Stromal cell of bone marrow (primary cell): ENCODE measurements around the gene HECTD2.
"Not testable (repeated sequence)": the region's sequence is repeated elsewhere in the genome, so short reads cannot be mapped to it uniquely, and the experiment has no call there.

Experiments
- DNase-seq: peaks from one replicate; pipeline ENCODE4 v3.0.0-alpha.2; 2012; ENCODE audit warnings: low read depth

HECTD2 gene

DNA sequence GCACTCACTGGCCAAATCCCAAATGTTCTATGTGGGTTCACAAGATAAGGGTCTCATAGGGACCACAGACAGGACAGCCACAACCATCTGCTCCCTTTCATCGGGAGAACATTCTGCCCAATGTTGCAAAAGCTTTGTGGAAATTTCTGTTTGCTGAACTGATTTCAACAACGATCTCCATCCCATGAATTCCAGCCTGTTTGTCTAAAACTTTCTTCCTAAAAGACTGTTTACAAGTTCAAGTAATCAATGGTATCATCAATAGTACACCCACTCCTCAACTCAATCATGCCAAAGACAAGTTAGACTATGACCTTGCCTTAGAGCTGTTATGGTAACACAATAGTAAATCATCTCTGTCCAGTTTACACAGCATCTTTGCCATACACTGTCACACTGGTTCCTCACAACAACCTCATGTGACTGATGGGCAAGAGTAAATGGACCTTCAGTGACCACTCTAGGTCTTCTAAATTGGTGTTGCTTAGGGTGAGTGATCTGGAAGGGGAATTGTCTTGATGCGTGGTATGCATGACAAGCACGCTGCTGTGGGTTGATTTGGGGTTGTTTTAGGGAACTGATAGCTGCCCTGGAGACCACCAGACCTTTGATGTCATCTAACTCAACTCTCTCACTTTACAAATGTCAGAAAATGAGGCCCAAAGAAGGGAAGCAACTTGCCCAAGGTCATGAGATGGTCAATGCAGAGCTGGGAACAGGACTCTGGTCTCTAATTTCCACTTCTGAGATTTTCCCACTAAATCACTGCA lies 127.7 kb downstream of the HECTD2 start:
- no peak for DNase-seq

DNA sequence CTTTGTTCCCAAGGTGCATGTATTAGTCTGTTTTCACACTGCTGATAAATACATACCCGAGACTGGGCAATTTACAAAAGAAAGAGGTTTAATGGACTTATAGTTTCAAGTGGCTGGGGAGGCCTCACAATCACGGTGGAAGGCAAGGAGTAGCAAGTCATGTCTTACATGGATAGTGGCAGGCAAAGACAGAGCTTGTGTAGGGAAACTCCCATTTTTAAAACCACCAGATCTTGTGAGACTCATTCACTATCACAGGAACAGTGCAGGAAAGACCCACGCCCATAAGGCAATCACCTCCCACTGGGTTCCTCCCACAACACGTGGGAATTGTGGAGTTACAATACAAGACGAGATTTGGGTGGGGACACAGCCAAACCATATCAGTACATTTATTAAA lies 129.8 kb downstream of the HECTD2 start:
- DNase-seq = no peak

DNA sequence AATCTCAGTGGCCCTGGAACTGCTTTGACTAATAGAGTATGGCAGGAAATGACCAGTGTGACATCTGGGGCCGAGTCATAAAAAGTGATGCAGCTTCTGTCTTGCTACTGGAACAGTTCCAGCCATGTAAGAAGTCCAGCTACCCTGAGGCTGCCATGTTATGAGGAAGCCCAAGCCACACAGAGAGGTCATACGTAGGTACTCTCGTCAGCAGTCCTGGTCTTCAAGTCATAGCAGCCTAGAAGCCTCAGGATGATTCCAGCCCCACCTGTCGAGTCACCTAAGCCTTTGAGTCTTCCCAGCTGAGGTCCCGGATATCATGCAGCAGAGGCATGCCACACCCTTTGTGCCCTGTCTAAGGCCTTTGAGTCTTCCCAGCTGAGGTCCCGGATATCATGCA lies 130.6 kb downstream of the HECTD2 start:
- DNase-seq = no peak

DNA sequence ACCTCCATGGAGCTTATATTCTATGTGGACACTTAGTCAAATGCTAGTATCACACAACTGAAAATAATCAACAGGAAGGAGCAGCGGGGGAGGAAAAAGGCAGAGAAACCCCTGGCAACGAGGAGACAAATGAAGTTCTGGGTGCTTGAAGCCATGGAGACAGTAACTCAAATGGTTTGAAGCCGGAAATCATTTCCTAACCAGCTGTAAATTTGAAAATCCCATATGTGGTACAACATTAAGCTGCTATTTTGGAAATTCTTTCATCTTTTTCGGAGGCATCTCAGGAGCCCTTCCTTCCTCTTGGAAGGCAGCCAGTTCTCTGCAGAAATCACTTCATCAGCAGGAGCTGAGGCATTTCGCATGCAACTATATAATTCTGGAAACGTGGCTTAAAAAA lies 131.3 kb downstream of the HECTD2 start:
- DNase-seq = no peak

DNA sequence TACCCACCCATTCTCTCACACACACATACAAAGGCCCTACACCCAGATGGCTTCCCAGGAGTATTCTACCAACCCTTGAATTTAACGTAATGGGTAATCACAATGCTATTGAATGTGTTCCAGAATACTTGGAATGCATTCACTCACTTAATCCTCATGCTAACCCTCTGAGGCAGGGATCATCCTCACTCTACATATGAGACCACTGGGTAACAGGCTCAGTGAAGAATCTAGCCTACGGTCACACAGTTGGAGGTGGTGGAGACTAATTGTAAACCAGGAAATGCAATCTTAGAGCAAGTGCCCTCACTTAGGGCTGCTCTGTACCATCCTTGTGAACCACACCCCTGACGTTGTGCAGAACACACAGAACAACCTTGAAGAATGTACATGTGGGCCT lies 135.2 kb downstream of the HECTD2 start:
- no peak for DNase-seq

DNA sequence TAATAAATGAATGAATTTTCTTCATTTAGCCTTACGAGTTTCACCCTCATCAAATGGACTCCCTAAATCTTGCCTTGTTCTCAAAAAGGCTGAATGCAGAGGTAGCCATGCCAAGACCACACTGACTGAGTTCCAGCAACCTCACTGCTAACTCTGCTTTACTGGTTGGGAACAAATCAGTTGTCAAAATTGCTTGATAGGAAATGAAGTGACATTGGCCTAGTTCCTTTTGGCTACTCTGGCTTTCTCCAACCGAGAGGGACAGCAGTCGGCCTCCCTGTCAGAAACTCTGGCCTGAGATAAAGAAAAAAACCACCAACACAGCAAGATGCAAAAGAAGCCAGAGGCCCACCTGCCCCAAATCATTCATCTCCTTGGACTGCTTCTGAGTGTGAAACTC lies 135.7 kb downstream of the HECTD2 start:
- no peak for DNase-seq

DNA sequence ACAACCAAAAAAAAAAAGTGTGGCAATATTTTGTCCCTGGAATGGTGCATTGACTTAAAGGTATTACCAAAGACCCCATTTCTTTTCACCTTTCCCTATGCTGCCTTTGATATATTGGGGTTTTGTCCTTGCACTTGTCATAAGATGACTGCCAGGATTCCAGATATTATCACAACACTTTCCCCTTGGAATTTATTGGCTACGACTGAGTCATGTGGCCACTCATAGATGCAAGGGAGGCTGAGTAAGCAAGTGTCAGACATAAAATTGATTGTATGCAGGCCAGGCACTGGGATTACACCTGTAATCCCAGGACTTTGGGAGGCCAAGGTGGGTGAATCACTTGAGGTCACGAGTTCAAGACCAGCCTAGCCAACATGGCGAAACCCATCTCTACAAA lies 139.1 kb downstream of the HECTD2 start:
- DNase-seq = no peak

DNA sequence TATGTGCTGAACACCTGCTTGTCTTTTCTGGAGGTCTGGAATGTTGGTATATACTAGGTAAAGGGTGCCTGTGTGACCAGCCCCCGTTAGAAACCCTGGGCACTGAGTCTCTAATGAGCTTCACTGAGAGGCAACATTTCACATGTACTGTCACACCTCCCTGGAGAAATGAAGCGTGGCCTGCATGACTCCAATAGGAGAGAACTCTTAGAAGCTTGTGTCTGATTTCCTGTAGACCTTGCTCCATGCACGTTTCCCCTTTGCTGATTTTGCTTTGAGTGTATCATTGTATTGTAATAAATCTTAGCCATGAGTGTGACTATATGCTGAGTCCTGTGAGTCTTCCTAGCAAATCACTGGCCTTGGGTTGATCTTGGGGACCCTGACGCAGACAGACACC lies 139.9 kb downstream of the HECTD2 start:
- DNase-seq = no peak

DNA sequence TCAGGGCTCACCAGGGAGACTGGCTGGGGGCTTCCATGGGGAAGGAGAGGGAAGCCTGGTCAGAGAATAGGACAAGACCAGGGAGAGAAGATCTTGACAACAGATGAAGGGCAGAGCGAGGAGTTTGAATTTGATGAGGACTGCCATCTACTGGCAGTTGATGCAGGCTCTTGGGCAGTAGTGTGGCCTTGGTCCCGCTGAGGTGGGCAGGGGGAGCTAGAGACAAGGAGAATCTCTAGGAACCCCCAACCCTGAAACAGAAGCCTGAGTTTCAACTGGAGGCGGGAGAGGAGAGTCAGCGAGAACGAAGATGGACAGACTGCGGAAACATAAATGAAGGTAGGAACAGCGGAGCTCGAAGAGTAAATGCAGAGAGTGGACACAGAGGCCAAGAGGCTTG lies 141.7 kb downstream of the HECTD2 start:
- DNase-seq = no peak

DNA sequence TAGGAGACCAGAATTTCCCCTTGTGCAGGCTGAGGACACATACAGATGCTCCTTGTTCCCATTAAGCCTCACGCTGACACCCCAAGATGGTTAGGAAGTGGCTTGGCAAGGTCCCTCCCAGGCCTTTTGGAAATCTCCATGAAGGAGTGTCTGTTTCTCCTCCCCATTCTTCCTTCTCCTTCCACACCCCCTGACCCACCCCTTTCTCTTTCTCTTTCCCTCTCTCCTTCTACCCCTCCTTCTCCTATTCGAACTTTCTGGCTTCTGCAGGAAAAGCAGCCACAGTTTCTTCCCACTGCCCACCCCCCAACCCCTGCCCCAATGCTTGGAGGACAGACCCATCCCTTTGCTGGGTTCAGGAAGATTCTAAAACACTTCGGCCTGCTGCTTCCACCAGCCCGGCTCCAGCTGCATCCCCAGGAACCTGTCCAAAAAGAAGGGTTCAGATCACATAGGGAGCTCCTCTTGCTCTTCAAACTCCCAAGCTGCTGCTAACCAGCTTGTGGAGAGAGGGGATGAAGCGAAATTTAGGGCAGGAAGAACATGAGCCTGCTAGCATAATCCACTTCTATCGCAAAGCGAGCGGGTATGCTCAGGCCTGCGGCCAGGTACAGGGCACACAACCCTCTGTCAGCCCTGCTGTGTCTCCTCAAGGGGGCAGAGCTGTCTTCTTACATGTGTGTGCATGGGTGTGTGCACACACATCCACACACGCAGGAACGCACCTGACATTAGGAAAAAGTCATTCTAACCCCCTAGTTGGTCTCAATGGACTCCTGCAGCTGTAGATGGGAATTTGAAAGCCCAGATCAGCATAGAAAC lies 142.3 kb downstream of the HECTD2 start:
- no peak for DNase-seq

DNA sequence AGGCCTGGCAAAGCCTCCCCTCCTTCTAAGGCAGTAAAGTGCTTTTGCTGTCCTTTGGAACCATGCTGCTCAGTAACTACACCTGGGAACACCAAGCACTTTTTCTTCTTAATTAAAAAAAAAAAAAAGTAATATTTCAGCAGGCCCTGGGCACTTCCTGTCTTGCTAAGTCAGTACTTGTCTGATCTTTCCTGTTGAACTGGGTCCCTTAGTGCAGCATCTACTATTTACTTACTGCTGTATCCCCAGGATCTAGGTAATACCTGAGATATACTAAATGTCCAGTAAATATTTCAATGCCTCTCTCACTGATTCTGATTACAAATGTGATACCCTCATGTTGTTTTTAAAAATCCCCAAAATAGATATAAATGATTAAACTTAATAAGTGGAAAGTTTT lies 145.3 kb downstream of the HECTD2 start:
- DNase-seq = no peak

DNA sequence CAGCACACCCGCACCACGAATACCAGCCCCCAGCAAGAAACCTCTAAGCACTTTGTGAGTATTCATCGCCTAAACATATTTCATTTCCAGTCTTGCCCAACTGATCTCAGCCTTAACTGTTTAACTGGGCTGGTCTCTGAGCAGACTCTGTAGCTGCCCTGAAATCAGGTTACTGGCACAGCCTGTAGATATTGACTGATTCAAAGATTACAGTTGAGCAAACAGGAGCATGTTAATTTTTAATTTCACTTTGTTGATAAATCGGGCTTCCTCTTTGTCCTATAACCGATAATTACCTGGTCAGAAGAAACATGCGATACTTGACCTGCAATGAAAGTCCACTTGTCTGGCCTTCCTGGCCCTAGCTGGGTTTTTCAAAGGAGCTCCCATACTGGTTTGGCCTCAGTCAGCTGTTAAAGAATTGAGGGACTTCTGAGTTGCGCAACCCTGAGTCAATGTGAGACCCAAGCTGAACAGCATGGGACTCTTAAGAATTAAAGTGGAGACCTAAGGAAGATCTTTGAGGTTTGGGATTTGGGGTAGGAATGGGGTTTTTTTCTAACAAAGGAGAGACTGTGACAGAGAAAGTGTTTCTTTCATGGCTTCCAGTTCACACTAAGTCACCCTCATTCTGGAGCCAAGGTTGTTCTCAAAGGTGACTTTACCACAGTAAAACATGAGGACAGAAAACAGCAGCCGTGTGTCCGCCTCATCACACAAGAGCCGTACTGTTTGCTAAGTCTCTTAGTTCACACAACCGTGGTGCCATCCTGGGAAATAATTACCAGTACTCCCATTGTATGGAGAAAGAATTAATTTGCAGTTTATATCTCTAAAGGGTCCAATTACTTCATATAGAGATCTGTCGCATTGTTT lies 146.8 kb downstream of the HECTD2 start:
- no peak for DNase-seq

DNA sequence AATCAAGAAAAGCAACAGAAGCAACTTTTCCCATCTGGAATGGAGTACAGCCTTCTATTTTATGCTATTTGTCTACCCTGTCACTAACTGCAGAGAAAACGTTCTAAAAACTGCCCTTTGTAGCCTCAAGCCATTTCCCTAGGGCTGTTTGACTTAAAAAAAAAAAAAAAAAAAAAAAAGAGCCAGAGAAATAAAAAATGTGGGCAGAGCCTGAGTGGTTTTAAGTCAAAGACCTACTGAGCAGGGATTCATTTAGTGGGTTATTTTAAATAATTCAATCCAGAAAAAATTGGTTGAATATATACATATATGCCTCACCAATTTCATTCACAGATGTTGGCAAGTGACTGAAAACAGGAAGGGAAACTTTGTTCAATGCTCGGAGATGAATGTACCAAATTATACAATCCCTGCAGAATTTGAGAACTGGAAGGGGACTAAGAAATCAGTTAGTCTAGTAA lies 147.5 kb downstream of the HECTD2 start:
- no peak for DNase-seq

DNA sequence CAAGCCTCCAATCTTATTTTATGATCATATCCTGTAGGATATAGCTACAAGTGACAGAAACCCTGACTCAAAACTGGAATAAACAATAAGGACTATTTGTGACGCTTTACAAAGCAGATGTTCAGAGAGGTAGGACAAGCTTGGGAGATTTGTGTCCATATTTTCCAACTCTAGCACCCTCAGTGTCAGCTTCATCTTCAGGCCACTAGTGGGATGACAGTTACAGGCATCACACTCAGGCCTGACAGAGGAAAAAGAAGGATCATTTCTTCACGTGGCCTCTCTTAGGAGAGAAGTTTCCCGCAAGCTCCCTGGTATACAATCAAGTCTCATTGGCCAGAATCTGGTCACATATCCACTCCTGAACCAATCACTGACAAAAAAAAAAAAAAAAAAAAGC lies 148.3 kb downstream of the HECTD2 start:
- DNase-seq = no peak

DNA sequence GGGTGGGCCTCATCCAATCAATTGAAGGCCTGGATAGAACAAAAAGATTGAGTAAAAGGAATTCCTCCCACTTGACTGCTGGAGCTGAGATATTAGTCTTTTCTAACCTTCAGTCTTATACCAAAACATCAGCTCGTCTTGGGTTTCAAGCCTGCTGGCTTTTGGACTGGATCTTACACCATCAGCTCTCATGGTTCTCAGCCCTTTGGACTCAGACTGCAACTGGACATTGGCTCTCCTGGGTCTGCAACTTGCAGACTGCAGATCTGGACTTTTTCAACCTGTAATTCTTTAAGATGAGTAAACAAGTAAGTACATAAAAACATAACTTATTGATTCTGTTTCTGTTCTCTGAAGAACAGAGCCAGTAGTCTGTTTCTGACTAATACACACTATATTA lies 149.0 kb downstream of the HECTD2 start:
- DNase-seq = no peak

DNA sequence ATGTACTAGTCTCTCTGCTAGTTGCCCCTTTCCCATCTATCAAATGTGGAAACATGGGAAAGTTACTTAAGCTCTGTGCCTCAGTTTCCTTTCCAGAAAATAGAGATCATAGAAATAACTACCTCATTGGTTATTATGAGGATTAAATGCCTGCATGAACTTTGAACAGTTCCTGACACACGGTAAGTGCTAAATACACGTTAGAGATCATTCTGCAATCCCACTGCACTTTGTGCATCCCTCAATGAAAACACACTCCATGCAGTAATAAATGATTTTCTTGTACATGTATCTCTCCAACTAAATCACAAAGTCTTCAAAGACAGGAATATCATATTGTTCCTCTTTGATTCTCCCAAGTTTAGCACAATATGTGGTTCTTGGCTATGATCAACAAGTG lies 149.6 kb downstream of the HECTD2 start:
- no peak for DNase-seq

DNA sequence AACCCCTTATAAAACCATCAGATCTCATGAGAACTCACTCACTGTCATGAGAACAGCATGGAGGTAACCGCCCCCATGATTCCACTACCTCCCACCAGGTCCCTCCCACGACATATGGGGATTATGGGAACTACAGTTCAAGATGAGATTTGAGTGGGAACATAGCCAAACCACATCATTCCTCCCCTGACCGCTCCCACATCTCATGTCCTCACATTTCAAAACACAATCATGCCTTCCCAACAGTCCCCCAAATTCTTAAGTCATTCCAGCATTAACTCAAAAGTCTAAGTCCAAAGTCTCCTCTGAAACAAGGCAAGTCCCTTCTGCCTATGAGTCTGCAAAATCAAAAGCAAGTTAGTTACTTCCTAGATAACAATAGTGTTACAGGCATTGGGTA lies 150.7 kb downstream of the HECTD2 start:
- not testable (repeated sequence) for DNase-seq

DNA sequence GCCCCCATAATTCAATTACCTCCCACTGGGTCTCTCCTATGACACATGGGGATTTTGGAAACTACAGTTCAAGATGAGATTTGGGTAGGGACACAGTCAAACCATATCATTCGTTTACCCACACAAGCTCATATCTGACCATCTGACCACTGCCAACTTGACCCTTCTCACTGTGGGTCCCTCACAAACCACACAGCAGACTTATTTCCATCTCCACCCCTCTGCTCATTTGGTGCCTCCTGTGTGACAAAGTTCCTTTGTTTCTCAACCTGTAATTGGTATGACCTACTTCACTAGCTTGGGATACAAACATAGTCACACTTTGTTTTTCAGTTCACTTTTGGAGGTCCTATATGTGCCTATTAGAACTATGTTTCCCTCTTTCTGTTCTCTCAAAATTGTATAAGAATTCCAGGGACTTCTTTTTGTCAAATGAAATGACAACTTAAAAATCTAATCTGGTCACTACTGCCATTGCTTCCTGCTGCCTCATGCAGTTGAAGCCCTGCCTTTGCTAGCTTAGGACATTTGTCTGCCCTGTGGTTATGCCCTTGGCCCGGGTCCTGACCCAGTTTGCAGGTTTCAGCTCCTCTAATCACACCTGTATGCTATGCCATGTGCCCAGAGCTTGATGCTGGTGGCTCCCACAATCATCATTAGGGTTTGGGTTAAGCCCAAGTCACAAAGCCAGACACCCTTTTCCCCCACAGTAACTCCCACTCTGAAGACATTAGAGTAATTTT lies 152.9 kb downstream of the HECTD2 start:
- DNase-seq = no peak

DNA sequence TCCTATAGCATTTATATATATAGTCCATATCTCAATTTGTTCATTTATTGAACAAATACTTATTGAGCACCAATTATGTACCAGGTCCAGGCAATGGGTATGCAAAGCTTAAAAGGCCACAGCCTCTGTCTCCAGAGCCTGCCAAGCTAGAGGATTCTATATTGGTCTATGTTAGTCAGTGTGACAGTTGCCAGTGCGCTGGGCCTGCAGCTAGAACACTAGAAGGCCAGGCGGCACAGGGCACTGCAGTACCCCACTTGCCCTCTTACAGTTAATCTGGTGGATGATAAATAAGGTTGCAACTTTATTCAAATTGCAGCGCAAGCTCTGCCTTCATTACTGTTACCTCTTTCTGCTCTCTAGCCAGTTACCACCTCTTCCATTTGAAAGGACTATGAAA lies 153.9 kb downstream of the HECTD2 start:
- DNase-seq = no peak
